Testis (tissue), 2 donors: ENCODE data around the gene EXOC2.

ENCODE experiments used
- CTCF ChIP-seq, 3 experiments: fragments of 450-650 bp in 2 of 3; fragments of 200-600 bp in 1 of 3; sonication (generic) in 1 of 3; IDR thresholded peaks; one replicate each; pipeline ENCODE4 v1.5.1; 2016 to 2019; ENCODE audit warnings: antibody characterized with exemption in 3 of 3, mild to moderate bottlenecking in 2 of 3, moderate library complexity in 1 of 3
- POLR2A ChIP-seq: fragments of 450-650 bp; IDR thresholded peaks from one replicate; pipeline ENCODE4 v1.6.1; 2017; ENCODE audit warnings: antibody characterized with exemption, mild to moderate bottlenecking, moderate library complexity

GRCh38 chr6:475314-475713 is 217.6 kb downstream of the EXOC2 start:
- no peak for TF ChIP-seq CTCF (IDR thresholded peaks at IDR 0.05)
- no peak for TF ChIP-seq POLR2A
